DLD1 (cell line): ENCODE data around the gene PIP5K1A.

ENCODE experiments used
- in situ Hi-C: cut with HindIII; loops from 2 replicates; pipeline ENCODE4 v1.10.0; 2017; ENCODE audit warnings: low sequenced_read_pairs

The PIP5K1A gene

DNA sequence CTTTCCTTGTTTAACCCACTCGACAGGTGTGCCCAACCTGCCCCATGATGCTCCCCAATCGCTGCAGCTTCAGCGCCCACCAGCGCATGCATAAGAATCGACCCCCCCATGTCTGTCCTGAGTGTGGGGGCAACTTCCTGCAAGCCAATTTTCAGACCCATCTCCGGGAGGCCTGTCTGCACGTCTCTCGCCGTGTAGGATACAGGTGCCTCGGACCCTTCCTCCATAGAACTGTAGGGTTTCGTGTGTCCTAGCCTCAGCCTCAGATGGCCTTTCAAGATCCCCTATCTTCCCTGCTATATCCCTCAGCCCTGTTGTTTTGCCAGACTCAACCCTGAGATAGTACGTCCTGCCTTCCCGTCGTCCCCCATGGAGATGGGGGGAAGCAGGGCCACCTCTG, 90.2 kb downstream of the PIP5K1A start:
- in situ Hi-C loops, result no loop called here

- in situ Hi-C loops, result no loop called here
Measured at GRCh38 chr1:151289080-151289935, 91.0 kb downstream of the PIP5K1A start.

DNA sequence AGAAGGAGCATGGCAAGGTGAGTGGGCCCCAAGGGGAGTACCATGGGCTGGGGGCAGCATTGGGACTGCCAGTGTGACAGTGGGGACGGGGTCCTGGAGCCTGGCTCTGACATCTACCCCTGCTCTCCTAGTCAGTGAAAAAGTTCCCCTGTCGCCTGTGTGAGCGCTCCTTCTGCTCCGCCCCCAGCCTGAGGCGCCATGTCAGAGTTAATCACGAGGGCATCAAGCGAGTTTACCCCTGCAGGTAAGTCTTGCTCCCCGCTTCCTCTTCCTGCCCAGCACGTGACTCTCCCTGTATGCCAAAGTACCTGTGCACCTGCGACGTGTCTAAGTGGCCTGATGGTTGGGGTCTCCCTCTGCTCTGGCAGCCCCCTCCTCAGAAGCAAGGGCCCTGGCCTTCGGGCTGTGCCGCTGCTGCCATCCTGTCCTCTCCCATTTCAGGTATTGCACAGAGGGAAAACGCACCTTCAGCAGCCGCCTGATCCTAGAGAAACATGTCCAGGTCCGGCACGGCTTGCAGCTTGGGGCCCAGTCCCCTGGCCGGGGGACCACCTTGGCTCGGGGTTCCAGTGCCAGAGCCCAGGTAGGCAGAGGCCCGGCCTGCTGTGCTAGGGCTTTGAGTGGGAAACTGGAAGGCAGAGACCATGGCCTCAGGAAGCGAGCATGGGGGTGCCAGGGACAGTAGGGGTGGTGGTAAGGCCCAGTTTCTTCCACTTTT, 91.8 kb downstream of the PIP5K1A start:
- in situ Hi-C loops, result no loop called here

DNA sequence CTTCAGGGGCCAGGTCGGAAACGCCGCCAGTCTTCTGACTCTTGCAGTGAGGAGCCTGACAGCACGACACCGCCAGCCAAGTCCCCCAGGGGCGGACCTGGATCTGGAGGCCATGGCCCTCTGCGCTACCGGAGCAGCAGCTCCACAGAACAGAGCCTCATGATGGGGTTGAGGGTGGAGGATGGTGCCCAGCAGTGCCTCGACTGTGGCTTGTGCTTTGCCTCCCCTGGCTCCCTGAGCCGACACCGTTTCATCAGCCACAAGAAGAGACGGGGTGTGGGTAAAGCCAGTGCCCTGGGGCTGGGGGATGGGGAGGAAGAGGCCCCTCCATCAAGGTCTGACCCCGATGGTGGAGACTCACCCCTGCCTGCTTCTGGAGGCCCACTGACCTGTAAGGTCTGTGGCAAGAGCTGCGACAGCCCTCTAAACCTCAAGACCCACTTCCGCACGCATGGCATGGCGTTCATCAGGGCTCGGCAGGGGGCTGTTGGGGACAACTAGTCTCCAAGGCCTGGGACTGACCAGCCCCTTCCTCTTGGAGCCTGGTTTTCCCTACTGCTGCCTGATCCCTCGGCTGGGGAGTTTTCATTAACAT, 92.5 kb downstream of the PIP5K1A start:
- in situ Hi-C loops, result no loop called here

- in situ Hi-C loops, result no loop called here
Measured at GRCh38 chr1:151292207-151293030, 94.1 kb downstream of the PIP5K1A start.

DNA sequence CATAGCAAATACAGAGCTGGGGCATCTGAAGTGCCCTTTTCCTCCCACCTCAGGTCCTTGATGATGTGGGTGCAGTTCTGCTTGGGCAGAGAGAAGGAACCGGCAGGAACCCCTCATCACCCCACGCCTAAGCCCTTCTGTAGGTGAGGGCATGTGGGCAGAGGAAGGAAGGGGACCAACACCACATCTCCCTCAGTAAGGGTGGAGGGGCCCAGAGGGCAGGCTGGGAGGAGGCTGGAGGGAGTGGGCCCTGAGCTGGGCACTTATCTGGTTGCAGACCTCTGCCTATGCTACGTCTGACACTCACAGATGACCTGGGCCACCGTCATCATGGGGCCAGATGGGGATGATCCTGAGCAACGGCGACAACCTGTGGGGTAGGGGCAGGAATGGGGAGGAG, 94.7 kb downstream of the PIP5K1A start:
- in situ Hi-C loops, result no loop called here

DNA sequence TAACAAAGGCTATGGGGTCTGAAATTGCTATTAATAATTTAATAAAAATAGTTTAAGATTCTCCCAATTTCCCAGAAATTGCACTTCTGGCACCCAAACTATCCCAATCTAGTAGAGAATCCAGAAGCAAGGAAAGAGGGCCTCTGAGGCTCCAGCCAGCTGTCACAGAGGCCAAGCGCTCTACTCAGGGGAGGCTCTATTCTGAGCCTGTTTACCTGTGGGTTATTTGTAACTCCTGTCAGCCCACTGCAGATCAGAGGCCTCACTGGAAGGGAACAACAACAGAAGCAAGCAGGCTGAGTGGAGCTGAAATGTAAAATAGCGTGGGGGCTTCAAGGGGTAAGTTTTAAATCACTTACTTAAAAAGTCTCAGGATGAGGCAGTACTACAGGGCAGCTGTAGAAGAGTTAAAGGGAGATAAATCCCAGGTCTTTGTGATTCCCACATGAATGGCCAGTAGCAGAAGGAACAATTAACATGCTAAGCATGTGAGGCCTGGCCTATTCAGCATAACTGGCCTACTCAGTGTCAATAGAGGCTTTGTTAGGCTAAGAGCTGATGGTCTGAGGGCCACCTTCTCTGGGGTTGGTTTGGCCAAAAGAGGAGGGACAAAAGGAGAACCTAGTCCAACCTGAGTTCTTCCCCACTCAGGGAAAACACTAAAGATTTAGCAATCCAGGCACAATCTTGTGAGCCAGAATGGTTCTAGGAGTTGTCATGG, 96.5 kb downstream of the PIP5K1A start:
- in situ Hi-C loops, result no loop called here
